ENCODE results near the gene TMTC2.
A peak's percentile ranks its signal among the peaks of the same experiment; 100 is the strongest.

TMTC2 gene

GRCh38 chr12:82685790-82686167 is 927 bp upstream of the TMTC2 start:
- peak; percentile 86 for DNase-seq

GRCh38 chr12:82687021-82688011 is 610 bp downstream of the TMTC2 start:
- peak; percentile 74 for DNase-seq

GRCh38 chr12:82688035-82688501 is 1.4 kb downstream of the TMTC2 start:
- no peak for DNase-seq

GRCh38 chr12:82688596-82688995 is 1.9 kb downstream of the TMTC2 start:
- no peak for DNase-seq

- DNase-seq = no peak
Observed at GRCh38 chr12:82690006-82690405, 3.3 kb downstream of the TMTC2 start.

GRCh38 chr12:82691513-82691912 is 4.8 kb downstream of the TMTC2 start:
- DNase-seq = no peak

- no peak for DNase-seq
Observed at GRCh38 chr12:82694276-82694675, 7.6 kb downstream of the TMTC2 start.

- DNase-seq = no peak
Observed at GRCh38 chr12:82694970-82695369, 8.3 kb downstream of the TMTC2 start.

- no peak for DNase-seq
Observed at GRCh38 chr12:82695531-82695930, 8.8 kb downstream of the TMTC2 start.

- DNase-seq = no peak
Observed at GRCh38 chr12:82696543-82696942, 9.8 kb downstream of the TMTC2 start.

GRCh38 chr12:82698708-82699564 is 12.2 kb downstream of the TMTC2 start:
- DNase-seq = peak; percentile 25

- DNase-seq = no peak
Observed at GRCh38 chr12:82705774-82706173, 19.1 kb downstream of the TMTC2 start.

- DNase-seq = no peak
Observed at GRCh38 chr12:82708061-82708879, 21.6 kb downstream of the TMTC2 start.

GRCh38 chr12:82709794-82710355 is 23.2 kb downstream of the TMTC2 start:
- DNase-seq = no peak

GRCh38 chr12:82710741-82711140 is 24.0 kb downstream of the TMTC2 start:
- DNase-seq = no peak

GRCh38 chr12:82714427-82714826 is 27.7 kb downstream of the TMTC2 start:
- no peak for DNase-seq

- no peak for DNase-seq
Observed at GRCh38 chr12:82721726-82722125, 35.0 kb downstream of the TMTC2 start.

GRCh38 chr12:82723093-82723492 is 36.4 kb downstream of the TMTC2 start:
- DNase-seq = no peak

- no peak for DNase-seq
Observed at GRCh38 chr12:82723891-82724290, 37.2 kb downstream of the TMTC2 start.

- DNase-seq = no peak
Observed at GRCh38 chr12:82725741-82726140, 39.0 kb downstream of the TMTC2 start.

- DNase-seq = no peak
Observed at GRCh38 chr12:82727886-82728285, 41.2 kb downstream of the TMTC2 start.

- DNase-seq = no peak
Observed at GRCh38 chr12:82728710-82729109, 42.0 kb downstream of the TMTC2 start.
